GM12872 (cell line): ENCODE measurements around the gene ZNF497.

Experiments
- CTCF ChIP-seq: IDR thresholded peaks from 3 replicates; pipeline ENCODE4 v1.5.1; 2011; ENCODE audit warnings: low read depth, mild to moderate bottlenecking, low read length, moderate library complexity; ENCODE audit not compliant: insufficient read depth

Gene ZNF497

GRCh38 chr19:58350871-58351557 is 11.5 kb downstream of the ZNF497 start:
- no peak for TF ChIP-seq CTCF

GRCh38 chr19:58350001-58350861 is 12.3 kb downstream of the ZNF497 start:
- TF ChIP-seq CTCF: no peak

- TF ChIP-seq CTCF: no peak
Measured at GRCh38 chr19:58349590-58349989, 13.0 kb downstream of the ZNF497 start.

DNA sequence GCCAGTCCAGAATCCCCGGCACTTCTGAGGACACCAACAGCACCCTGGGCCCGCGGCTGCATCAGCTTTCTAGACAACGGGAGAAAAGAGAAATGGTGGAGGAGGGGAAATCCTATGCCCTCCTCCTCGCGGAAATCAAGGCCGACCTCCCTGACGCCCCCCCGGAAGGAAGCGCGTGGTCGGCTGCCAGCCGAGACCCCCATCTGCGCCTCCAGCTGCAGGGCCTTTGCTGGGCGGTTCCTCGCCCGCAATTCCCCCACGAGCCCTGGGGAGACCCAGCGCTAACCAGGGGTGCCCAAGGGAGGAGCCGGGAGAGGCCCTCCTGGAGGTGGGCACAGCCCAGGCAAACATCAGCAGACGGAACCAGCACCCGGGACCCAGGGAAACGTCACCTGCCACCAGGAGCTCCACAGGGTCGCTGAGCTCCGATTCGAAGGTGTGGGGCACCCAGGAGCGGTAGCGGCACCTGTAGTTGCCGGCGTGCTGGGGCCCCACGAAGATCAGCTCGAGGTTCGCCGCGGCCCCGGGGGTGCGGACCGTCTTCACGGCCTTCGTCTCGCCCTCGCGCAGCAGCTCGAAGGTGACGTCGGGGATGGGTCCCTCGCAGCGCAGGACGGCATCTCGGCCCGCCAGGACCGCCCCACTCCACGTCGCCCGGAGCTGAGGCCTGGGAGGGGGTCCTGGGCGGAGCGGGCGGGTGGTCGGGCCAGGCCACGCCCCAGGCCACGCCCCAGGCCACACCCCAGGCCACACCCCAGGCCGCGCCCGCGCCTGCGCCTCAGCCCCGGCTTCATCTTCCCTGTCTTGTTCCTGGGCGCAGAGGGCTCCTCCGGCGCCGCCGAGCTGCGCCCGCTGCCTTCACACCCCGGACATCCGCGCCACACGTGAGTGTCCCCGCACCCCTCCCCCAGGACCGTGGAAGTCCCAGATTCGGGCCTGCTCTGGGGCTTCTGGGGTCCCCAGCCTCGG is 15.3 kb downstream of the ZNF497 start:
- no peak for TF ChIP-seq CTCF

DNA sequence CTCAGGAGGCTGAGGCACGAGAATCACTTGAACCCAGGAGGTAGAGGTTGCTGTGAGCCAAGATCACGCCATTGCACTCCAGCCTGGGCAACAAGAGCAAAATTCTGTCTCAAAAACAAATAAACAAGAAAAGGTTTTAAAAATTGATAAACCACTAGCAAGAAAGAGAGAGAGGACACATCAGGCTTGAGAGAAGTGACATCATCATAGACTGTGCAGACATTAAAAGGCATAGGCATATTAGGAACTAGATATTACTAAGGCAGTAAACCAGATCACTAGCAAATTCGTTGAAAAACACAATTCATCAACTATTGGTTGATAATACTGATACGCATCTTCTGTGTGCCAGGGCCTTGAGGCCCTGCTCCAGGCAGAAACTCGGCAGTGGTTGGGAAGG is 17.0 kb downstream of the ZNF497 start:
- no peak for TF ChIP-seq CTCF

GRCh38 chr19:58338825-58339558 is 23.6 kb downstream of the ZNF497 start:
- TF ChIP-seq CTCF: 0 out of 3 replicates have a peak, but pooled peaks have one; percentile 20
